NCI-H748 (cell line): Measurements from ENCODE around the gene CD200R1L.

Source experiments
- DNase-seq: peaks from one replicate; lab custom pipeline; 2025; ENCODE audit not compliant: unreplicated experiment; lab: John Stamatoyannopoulos, UW

CD200R1L gene

DNA sequence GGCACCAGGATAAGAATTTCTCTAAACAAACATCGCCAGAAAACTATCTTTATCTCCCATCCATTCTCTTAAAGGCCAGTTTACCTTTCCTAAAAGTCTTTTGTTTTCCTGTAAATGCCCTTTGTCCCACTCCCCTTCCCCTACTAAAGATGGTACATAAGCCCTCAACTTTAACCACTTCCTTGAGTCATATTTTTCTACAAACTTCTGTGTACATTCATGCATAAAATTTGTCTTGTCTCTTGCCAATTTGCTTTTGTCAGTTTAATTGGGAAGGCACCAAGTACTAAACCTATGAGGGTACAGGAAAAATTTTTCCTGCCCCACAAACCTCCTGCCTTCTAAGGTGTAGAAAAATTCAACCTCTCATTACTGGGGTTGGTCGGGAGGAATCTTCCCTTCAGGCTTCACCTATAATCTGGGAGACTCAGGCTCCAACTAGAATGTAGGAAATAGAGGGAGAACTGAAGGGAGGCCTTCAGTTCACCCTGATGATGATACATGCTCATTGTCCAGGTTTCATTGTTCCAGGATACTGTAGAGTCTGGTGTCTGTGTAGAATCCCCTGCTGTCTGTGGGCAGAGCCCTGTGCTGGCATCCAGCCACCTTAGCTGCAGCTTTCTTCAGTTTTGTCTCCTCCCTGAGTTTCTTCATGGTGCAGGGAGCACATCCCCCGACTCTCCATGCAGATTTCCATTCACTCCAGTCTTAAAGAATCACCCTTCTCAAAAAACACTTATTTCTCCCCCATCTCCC lies 53.2 kb downstream of the CD200R1L start:
- DNase-seq: no peak

DNA sequence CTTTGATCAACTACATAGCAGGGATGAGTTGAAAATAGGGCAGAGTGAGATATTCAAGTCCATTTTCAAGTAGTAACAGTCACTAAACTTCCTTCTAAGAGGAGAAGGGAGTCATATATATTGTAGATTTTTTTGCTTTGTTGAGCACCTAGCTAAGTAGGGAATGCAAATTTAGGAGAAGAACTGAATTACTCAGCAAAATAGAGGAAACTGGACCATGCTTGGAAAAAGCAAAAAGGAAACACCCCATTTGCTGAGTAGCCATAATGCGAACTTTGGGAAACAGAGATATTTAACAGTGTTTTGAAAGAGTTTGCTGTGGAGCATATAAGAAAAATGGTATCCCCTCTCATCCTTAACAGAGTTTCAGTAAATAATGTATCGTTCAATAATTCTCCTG lies 54.9 kb downstream of the CD200R1L start:
- no peak for DNase-seq

DNA sequence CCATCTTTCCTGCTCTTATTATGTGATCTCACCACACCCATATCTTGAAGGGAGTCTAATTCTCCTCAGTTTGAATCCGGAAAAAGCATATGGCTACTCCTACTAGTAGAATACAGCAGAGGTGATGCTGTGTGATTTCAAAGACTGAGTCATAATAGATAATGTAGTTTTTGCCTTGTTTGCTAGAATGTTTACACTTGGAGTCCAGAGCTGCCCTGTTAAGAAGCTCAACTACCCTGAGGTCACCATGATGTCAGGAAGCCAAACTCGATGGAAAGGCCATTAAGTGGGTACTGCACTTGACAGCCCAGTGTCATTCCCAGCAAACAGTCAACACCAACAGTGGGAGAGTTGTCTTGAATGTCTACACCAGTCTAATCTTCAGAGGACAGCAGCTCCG lies 56.9 kb downstream of the CD200R1L start:
- no peak for DNase-seq

DNA sequence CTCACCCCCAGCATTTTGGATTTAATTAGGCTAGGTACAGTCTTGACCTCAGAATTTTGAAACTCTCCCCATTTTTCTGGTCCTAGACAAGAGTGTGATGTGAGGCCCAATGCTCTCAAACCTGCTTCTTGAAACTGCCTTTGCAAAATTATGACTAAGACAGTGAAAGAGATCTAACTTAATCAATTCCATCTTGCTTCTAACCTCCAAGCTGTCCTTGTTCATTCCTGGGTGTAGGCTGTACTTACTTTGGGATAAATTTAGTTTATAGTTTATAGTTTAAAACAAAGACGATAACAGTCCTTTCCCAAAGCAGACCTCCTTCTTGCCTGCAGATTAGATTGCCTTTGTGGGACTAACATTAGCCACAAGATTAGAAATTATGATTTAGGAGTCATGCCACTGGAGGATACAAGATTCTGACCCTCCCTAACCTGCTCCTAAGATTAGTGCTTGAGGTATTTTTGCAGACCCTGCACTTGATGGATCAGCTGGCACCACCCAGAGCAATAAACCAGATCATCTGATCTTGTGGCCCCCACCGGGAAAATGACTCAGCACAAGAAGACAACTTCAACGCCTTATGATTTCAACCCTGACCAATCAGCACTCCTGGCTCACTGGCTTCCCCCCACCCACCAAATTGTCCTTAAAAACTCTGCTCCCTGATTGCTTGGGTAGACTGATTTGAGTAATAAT lies 59.6 kb downstream of the CD200R1L start:
- no peak for DNase-seq

- DNase-seq: no peak
These were observed 60.6 kb downstream of the CD200R1L start for GRCh38 chr3:112786002-112786590.

- DNase-seq: no peak
These were observed 61.2 kb downstream of the CD200R1L start for GRCh38 chr3:112785321-112786001.

- DNase-seq: no peak
These were observed 64.2 kb downstream of the CD200R1L start for GRCh38 chr3:112782491-112782890.

DNA sequence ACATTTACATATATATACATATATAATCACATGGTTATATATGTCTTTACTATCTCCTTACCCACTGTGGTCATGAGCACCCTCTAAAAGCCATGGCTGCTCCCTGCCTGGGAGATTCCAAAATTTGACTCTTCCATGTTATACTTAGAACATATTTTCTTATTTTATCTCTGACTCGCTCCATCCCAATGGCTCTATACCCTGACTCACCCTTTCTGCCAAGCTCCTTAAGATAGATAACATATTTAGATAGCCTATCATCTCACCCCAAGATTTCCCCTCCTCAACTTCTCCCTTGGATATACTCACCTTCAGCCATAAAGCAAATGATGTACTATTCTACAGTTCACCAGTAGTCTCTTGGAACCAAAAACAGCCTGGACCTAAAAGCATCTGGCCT lies 65.1 kb downstream of the CD200R1L start:
- no peak for DNase-seq

GRCh38 chr3:112779558-112780480 lies 66.8 kb downstream of the CD200R1L start:
- no peak for DNase-seq

DNA sequence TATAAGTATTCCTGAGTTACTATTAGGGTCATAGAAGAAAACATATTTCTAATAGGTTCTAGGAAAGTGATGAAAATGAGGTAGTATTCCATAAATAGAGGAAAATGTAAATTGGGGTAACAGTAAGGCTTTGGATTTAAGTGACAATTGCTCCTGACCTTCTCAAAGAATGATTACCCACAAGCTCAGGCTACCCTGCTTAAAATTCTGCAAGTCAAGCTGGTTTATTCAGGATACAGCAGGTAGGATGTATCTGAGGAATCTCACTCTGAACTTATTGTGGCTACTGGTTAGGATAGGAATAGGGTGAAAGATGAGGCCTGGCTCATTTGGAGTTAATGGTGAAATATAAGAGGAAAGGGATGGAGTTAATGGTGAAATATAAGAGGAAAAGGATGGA lies 67.7 kb downstream of the CD200R1L start:
- DNase-seq: no peak

DNA sequence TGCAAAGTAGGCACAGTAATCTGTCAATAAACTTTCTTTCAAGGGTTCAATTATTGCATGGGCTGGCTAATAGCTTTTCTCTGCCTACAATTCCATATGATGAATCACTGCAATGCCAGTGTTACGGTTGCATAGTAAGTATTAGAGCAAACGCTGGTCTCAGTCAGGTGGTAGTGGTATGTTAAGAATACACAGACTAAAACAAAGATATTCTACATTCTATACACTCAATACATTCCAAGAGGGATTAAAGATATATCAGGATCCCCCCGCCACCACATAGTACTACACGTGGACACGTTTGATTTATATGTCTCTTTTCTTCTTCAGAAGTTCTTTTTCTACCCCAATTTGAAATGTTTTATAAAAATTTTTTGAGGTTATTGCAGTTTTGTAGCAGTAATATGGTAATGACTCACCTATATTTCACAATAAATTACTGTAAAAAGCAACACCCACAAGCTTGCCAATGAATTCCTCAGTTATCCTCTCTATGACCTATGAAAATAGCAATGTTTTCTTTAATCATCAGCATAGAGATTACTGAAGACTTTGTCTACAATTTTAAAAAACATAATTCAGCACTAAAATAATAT lies 68.2 kb downstream of the CD200R1L start:
- DNase-seq: no peak

DNA sequence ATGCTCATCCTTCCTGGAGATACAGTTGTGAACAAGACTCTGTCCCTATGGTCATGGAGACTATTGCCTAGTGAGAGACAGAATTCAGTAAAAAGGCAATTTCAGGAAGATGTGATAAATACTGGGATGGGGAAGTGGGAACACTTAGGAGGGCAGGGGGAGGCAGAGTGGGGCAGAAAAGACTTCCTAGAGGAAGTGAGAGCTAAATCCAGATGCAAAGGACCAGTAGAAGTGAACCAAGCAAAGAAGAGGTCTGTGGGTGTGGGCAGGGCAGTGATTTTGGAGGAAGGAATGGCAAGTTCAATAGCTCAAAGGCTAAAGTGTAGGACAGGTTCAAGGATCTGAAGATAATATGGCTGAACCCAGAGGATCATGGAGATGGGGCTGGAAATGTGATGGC lies 68.9 kb downstream of the CD200R1L start:
- no peak for DNase-seq

- no peak for DNase-seq
These were observed 69.8 kb downstream of the CD200R1L start for GRCh38 chr3:112776836-112777235.

- no peak for DNase-seq
These were observed 70.7 kb downstream of the CD200R1L start for GRCh38 chr3:112776000-112776399.

DNA sequence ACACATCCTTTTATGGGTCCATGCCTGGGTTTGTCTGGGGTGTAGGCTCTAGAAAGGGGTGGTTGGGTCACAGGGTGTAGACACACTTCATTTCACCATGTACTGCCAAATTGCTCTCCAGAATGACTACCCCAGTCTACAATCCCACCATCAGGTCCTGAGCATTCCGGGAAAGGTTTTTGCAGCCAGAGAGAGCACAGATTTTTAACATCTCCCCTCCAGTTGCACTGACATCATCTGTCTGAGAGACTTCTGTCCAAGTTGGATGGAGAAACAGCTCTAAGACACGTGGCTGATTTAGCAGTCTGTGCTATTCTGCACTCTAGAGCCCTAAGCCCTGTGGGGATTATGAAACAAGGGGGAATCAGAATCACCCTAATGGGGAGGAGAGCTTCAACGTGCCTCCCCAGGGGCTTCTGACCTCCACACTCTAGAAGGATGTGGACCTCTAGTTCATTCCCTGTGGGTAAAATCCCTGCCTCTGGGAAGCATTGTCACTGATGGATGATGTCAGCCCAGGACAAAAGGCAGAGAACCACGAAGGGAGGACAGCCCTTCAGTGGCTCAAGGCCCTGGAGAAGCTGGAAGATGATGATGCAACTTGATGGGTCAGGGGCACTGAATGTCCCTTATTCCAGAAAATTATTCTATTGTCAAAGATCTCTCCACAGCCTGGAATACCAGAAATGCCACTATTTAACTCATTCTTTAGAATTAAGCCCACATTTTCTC lies 71.5 kb downstream of the CD200R1L start:
- DNase-seq: no peak

GRCh38 chr3:112774293-112774926 lies 72.3 kb downstream of the CD200R1L start:
- DNase-seq: peak; percentile 51

- peak; percentile 82 for DNase-seq
These were observed 72.8 kb downstream of the CD200R1L start for GRCh38 chr3:112773864-112774263.

- no peak for DNase-seq
These were observed 75.7 kb downstream of the CD200R1L start for GRCh38 chr3:112770951-112771350.

DNA sequence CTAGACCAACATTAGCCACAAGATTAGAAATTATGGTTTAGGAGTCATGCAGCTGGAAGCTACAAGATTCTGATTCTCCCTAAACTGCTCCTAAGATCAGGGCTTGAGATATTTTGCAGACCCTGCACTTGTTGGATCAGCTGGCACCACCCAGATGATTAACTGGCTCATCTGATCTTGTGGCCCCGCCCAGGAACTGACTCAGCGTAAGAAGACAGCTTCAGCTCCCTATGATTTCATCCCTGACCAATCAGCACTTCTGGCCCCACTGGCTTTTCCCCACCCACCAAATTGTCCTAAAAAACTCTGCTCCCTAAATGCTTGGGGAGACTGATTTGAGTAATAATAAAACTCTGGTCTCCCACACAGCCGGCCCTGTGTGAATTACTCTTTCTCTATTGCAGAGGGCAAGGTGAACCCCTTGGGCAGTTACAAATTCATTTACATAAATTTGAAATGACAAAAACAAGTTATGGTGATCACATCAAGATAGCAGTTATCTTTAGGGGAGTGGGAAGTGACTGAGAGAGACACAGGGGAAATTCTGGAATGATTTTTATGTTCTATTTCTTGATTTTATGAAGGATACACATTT lies 76.5 kb downstream of the CD200R1L start:
- peak; percentile 4 for DNase-seq
